ENCODE measurements around the gene MYOD1.

MYOD1 gene

DNA sequence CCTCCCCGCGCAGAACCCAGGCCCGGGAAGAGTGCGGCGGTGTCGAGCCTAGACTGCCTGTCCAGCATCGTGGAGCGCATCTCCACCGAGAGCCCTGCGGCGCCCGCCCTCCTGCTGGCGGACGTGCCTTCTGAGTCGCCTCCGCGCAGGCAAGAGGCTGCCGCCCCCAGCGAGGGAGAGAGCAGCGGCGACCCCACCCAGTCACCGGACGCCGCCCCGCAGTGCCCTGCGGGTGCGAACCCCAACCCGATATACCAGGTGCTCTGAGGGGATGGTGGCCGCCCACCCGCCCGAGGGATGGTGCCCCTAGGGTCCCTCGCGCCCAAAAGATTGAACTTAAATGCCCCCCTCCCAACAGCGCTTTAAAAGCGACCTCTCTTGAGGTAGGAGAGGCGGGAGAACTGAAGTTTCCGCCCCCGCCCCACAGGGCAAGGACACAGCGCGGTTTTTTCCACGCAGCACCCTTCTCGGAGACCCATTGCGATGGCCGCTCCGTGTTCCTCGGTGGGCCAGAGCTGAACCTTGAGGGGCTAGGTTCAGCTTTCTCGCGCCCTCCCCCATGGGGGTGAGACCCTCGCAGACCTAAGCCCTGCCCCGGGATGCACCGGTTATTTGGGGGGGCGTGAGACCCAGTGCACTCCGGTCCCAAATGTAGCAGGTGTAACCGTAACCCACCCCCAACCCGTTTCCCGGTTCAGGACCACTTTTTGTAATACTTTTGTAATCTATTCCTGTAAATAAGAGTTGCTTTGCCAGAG is 2.0 kb downstream of the MYOD1 start:
- in situ Hi-C loops (cut with MboI; ENCODE audit: low pct_unique_long_range_greater_than_20kb, low sequenced_read_pairs, unreplicated experiment), result loop anchor here (10.0 kb wide), 1 partner anchor 253 kb away; no protein-coding TSS in a partner anchor
- TF ChIP-seq, protein P1, sequence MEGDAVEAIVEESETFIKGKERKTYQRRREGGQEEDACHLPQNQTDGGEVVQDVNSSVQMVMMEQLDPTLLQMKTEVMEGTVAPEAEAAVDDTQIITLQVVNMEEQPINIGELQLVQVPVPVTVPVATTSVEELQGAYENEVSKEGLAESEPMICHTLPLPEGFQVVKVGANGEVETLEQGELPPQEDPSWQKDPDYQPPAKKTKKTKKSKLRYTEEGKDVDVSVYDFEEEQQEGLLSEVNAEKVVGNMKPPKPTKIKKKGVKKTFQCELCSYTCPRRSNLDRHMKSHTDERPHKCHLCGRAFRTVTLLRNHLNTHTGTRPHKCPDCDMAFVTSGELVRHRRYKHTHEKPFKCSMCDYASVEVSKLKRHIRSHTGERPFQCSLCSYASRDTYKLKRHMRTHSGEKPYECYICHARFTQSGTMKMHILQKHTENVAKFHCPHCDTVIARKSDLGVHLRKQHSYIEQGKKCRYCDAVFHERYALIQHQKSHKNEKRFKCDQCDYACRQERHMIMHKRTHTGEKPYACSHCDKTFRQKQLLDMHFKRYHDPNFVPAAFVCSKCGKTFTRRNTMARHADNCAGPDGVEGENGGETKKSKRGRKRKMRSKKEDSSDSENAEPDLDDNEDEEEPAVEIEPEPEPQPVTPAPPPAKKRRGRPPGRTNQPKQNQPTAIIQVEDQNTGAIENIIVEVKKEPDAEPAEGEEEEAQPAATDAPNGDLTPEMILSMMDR (IDR thresholded peaks at IDR 0.05; ENCODE audit: extremely low read depth, insufficient read depth, missing control alignments), result no peak
- DNase-seq (ENCODE audit: low spot score), result no peak

DNA sequence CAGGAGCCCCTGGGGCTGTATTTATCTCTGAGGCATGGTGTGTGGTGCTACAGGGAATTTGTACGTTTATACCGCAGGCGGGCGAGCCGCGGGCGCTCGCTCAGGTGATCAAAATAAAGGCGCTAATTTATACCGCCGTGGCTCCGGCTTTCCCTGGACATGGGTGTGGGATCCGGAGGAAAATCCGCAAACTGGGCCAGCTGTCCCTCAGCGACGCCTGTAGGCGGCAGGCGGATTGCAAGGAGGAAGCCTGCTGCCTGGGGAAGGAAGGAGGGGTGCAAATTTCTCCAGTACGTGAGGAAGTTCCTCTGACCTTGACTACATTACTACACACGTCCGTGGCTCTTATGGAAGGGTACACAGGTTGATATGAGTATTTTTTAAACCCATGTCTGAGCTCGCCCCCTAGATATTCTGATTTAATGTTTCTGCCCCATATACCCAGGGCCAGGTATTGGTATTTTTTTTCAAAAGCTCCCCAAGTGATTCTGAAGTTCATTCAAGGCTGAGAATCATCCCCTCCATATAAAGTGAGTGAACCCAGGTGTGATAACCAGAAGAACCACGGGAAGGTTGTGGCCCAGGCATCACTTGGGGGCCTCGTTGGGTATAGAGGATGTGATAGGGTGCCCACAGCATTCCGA is 2.8 kb downstream of the MYOD1 start:
- in situ Hi-C loops (cut with MboI; ENCODE audit: low pct_unique_long_range_greater_than_20kb, low sequenced_read_pairs, unreplicated experiment), result loop anchor here (10.0 kb wide), 1 partner anchor 253 kb away; no protein-coding TSS in a partner anchor
- TF ChIP-seq, protein P1 (IDR thresholded peaks at IDR 0.05; ENCODE audit: extremely low read depth, insufficient read depth, missing control alignments), result peak; percentile 1

DNA sequence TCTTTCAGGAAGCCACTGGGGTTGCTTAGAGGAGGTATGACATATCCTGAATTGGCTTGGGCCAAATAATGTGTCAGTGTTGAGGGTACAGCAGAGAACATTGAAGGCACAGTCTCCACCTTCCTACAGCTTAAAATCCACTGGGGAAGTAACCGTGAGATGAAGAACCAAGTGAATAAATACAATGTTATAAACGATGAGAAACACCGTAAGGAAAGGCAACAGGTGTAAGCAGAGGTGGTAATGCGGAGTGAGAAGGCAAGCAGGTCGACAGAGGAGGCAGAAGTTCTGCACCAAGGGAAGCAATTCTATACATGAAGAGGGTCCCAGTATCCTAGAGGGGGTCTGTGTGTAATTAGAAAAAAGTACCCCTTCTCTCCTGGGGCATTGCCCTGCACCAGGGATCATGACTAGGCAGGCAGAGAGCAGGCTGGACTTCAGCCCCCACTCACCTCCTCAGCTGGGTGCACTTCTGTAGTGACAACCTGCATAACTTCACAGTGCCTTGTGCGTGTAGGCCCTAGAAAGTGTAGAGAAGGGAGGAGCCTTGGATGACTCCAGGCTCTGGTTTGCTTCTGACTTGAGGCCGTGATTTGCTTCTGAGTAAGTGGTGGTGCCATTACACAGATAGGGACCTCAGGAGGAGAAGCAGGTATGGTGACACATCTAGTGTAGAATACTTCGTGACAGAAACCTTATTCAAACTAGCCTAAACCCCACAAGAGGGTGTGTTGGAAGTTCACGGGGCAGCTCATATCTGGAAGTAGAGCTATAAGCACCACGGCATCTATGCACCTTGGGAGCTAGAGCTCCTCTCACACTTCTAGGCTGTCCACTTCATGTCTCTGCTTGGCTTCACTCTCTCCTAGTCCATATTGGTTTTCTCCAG is 4.9 kb downstream of the MYOD1 start:
- DNase-seq (ENCODE audit: low spot score), result no peak
- in situ Hi-C loops (cut with MboI; ENCODE audit: low pct_unique_long_range_greater_than_20kb, low sequenced_read_pairs, unreplicated experiment), result loop anchor here (10.0 kb wide), 1 partner anchor 251 kb away; no protein-coding TSS in a partner anchor
- TF ChIP-seq, protein P1 (IDR thresholded peaks at IDR 0.05; ENCODE audit: extremely low read depth, insufficient read depth, missing control alignments), result no peak

More for the DNA sequence above, 2.8 kb downstream of the MYOD1 start:
- no peak for DNase-seq (ENCODE audit: low spot score)

DNA sequence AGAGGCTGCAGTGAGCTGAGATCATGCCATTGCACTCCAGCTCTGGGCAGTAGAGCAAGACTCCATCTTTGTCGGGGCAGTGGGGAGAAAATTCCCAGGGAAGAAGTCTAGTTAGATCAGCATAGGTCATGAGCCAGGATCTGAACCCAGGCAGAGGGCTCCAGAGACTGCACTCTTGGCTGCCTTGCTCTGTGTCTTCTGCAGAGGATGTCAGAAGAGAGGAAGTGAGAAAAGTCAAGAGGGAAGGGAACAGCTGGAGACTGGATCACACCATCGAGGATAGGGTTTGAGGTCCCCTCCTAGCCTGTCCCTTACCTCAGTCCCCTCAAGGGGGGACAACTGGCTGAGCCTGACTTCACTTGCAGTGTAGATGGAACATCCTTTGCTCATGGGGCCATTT is 5.8 kb downstream of the MYOD1 start:
- in situ Hi-C loops (cut with MboI; ENCODE audit: low pct_unique_long_range_greater_than_20kb, low sequenced_read_pairs, unreplicated experiment), result loop anchor here (10.0 kb wide), 1 partner anchor 250 kb away; no protein-coding TSS in a partner anchor
- DNase-seq (ENCODE audit: low spot score), result no peak
- TF ChIP-seq, protein P1 (IDR thresholded peaks at IDR 0.05; ENCODE audit: extremely low read depth, insufficient read depth, missing control alignments), result no peak

DNA sequence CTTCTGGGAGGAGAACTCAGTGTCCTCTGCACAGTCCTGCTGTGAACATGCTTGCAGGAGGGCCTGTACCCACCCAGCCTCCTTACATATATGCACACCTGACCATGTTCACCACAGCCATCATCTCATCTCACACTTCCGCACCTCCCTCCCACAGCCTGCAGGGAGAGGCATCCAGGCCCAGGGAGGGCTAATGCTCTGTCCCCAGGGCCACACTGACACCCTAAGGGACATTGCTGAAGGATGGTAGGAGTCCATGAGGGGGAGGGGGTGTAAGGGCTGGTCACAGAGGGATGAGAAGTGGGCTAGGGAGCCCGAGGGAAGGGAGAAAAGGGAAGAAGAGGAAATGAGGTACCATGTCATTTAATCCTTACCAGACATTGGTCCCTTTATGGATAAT is 10.8 kb downstream of the MYOD1 start:
- in situ Hi-C loops (cut with MboI; ENCODE audit: low pct_unique_long_range_greater_than_20kb, low sequenced_read_pairs, unreplicated experiment), result no loop called here
- no peak for DNase-seq (ENCODE audit: low spot score)

More for the DNA sequence above, 10.8 kb downstream of the MYOD1 start:
- TF ChIP-seq, protein P1 (IDR thresholded peaks at IDR 0.05; ENCODE audit: extremely low read depth, insufficient read depth, missing control alignments), result no peak

All from GM13977 (cell line).